HepG2 (cell line): Measurements from ENCODE around the gene MTA2. TPM values are rescaled to one million over a fixed set of nuclear protein-coding genes. Genes with fewer than 3 reads are reported as not detected.

Experiments
- ATAC-seq: fragments of 200-7000 bp; cut with Tn5 transposase; 3 replicates; pipeline ENCODE4 v1.9.1; 2020; ENCODE audit warnings: mild to moderate bottlenecking, moderate library complexity
- BruUV-seq: library from RNA; stranded (reverse); fragments of 400-500 nt; replicated peaks from 2 replicates; lab custom pipeline; 2021; lab: Mats Ljungman, UMichigan
- CTCF ChIA-PET: fragments of 300-600 bp; formaldehyde crosslinking; extraction: SDS; loops from one replicate; lab custom pipeline; 2021; ENCODE audit warnings: low total read pairs, inconsistent platforms, low intra/inter-chr PET ratio; lab: Yijun Ruan, JAX
- POLR2A ChIA-PET: fragments of 350-600 bp; sonication (Branson Sonifier 250); formaldehyde crosslinking; loops from one replicate; lab custom pipeline; 2020; ENCODE audit warnings: antibody characterized with exemption, inconsistent platforms; lab: Yijun Ruan, JAX
- DNase-seq: peaks from one replicate; pipeline ENCODE4 v3.0.0-alpha.2; 2015; ENCODE audit warnings: low spot score
- FAIRE-seq: peaks from 3 replicates; lab custom pipeline; 2011; peaks lifted over from hg19 to GRCh38; lab: Jason Lieb, UNC
- H2AFZ ChIP-seq: one replicate; pipeline ENCODE4 v1.6.1; 2011; ENCODE audit warnings: low read length, inconsistent platforms
- H3K27ac ChIP-seq: fragments of 300-600 bp; 3 replicates; pipeline ENCODE4 v1.8.0; 2011; ENCODE audit warnings: mixed run types, mild to moderate bottlenecking, mixed read lengths, low read length, inconsistent platforms; ENCODE audit not compliant: insufficient read depth; ENCODE audit errors: extremely low read length
- H3K27me3 ChIP-seq, 2 experiments: fragments of 200-600 bp in 1 of 2; 2 replicates in 1 of 2; 3 replicates in 1 of 2; pipeline versions ENCODE4 v1.6.0 to v1.8.0; 2011; ENCODE audit warnings: low read length in 2 of 2, mild to moderate bottlenecking in 2 of 2, moderate library complexity in 2 of 2, inconsistent platforms in 1 of 2; ENCODE audit not compliant: insufficient read depth in 2 of 2, control insufficient read depth in 1 of 2
- H3K36me3 ChIP-seq, 2 experiments: fragments of 200-600 bp in 1 of 2; replicated peaks in 1 of 2; 2 replicates in 1 of 2; 3 replicates in 1 of 2; pipeline versions ENCODE4 v1.5.1 to v1.8.0; 2011; ENCODE audit warnings: low read length in 2 of 2, inconsistent platforms in 1 of 2; ENCODE audit not compliant: insufficient read depth in 2 of 2, control insufficient read depth in 1 of 2
- H3K4me1 ChIP-seq: 2 replicates; pipeline ENCODE4 v1.5.1; 2012; ENCODE audit warnings: low read length, inconsistent platforms; ENCODE audit not compliant: insufficient read depth
- H3K4me2 ChIP-seq: 2 replicates; pipeline ENCODE4 v1.6.0; 2011; ENCODE audit warnings: low read depth, low read length, inconsistent platforms
- H3K4me3 ChIP-seq, 3 experiments: fragments of 200-600 bp in 1 of 3; sonication (generic), shearing (Covaris generic) in 1 of 3; replicated peaks in 1 of 3; 2 replicates each; pipeline ENCODE4 v1.5.1; 2011 to 2016; ENCODE audit warnings: low read length in 3 of 3, inconsistent platforms in 2 of 3, low read depth in 2 of 3, mild to moderate bottlenecking in 2 of 3, control low read depth in 1 of 3, mixed read lengths in 1 of 3; ENCODE audit not compliant: insufficient read depth in 1 of 3
- H3K79me2 ChIP-seq: one replicate; pipeline ENCODE4 v1.6.1; 2011; ENCODE audit warnings: low read length, inconsistent platforms; ENCODE audit not compliant: insufficient read depth
- H3K9ac ChIP-seq: 2 replicates; pipeline ENCODE4 v1.6.0; 2011; ENCODE audit warnings: mild to moderate bottlenecking, low read depth, low read length, inconsistent platforms; ENCODE audit not compliant: insufficient read depth
- H3K9me3 ChIP-seq: 2 replicates; pipeline ENCODE4 v1.5.1; 2012; ENCODE audit warnings: mild to moderate bottlenecking, low read length
- H4K20me1 ChIP-seq: 2 replicates; pipeline ENCODE4 v1.6.0; 2011; ENCODE audit warnings: inconsistent platforms, mild to moderate bottlenecking, low read length, moderate library complexity; ENCODE audit not compliant: insufficient read depth
- AGO2 ChIP-seq: fragments of 200-400 bp; formaldehyde crosslinking; optimal IDR thresholded peaks from 2 replicates; pipeline ENCODE3; 2017; ENCODE audit warnings: mild to moderate bottlenecking, low read depth, low read length, moderate library complexity
- CEBPZ ChIP-seq: IDR thresholded peaks from 2 replicates; pipeline ENCODE4 v1.6.1; 2012; ENCODE audit warnings: low read length, improper control_type of control experiment
- HNRNPL ChIP-seq: fragments of 200-400 bp; formaldehyde crosslinking; IDR thresholded peaks from 2 replicates; pipeline ENCODE4 v1.6.1; 2017; ENCODE audit warnings: mild to moderate bottlenecking, low read depth, low read length
- POLR2AphosphoS5 ChIP-seq: IDR thresholded peaks from 2 replicates; pipeline ENCODE4 v1.6.1; 2012; ENCODE audit warnings: low read depth, low read length
- ZNF687 ChIP-seq: sonication (generic); formaldehyde crosslinking; IDR thresholded peaks from 2 replicates; pipeline ENCODE4 v1.5.1; 2020; ENCODE audit warnings: mild to moderate bottlenecking, missing genetic modification reagents, moderate library complexity
- WGBS: methylation state at CpG from one replicate; pipeline ENCODE4 v1.1.6; 2017; ENCODE audit warnings: low lambda C conversion rate; 5-methylcytosine and 5-hydroxymethylcytosine counted together
- in situ Hi-C: cut with HindIII; loops from 2 replicates; pipeline ENCODE4 v1.10.0; 2017; ENCODE audit warnings: low pct_unique_long_range_greater_than_20kb; ENCODE audit not compliant: extremely low pct_ligation_motif_present
- intact Hi-C: fragments of 100-400 bp; cut with micrococcal nuclease; formaldehyde crosslinking; loops from one replicate; pipeline ENCODE4 v1.10.0; 2022; ENCODE audit not compliant: unreplicated experiment
- polyA plus RNA-seq, 8 experiments: library from polyadenylated mRNA; depleted of rRNA in 3 of 8; stranded (reverse) in 7 of 8; unstranded in 1 of 8; fragments of >200 nt; fragmentation: Illumina TruSeq in 4 of 8; extraction: Trizol in 4 of 8; gene quantifications; 2 replicates each; pipeline versions ENCODE4 v1.2.1 to v1.2.3, GENCODE V29; 2011 to 2016; ENCODE audit warnings: low read depth in 4 of 8, missing spikeins in 1 of 8, mixed read lengths in 1 of 8; ENCODE audit not compliant: insufficient read depth in 1 of 8
- total RNA-seq, 5 experiments: library from RNA; depleted of rRNA; stranded (reverse); fragments of >200 nt; fragmentation: Illumina TruSeq; extraction: Trizol; gene quantifications; 2 replicates each; pipeline ENCODE4 v1.2.3, GENCODE V29; 2016; ENCODE audit warnings: low read depth in 1 of 5

MTA2 gene
- total and polyA plus RNA-seq, 2 of the 13 experiments (the other 11 are each of a cell fraction or from before 2014, with no cell fraction given) = 14.0 to 70.0 TPM

- Histone ChIP-seq H3K9me3 (no peaks in the 10 kb centered on the region), H2AFZ (no peak overlapping the region), H3K9ac (no peak overlapping the region), H3K4me3 (no peak overlapping the region), H3K4me1 (peaks cover 23% of the 10 kb centered on the region), H3K36me3 (peaks cover 12 to 36% of the 10 kb centered on the region in 2 experiments), H3K4me2 (no peak overlapping the region), H3K27ac (no peak overlapping the region), H3K27me3 (no peaks in the 10 kb centered on the region), H3K79me2 (peaks cover 21% of the 10 kb centered on the region), H4K20me1 (no peaks in the 10 kb centered on the region)
- intact Hi-C loops (no loop called here), in situ Hi-C loops (no loop called here)
- WGBS = over 99% methylated on average over 11 of the region's 11 CpGs
- no TSS peak for BruUV-seq
- ChIA-PET POLR2A (interaction anchor here (2.0 kb wide), 1 partner anchor 13 kb away, joined by 5 read pairs; the partner anchor contains the start of gene TUT1), CTCF (no interaction called here)
- DNase-seq = no peak
- no peak for TF ChIP-seq CEBPZ
- peak; percentile 15 for TF ChIP-seq AGO2
- no peak for ATAC-seq
- no peak for FAIRE-seq
Observed at GRCh38 chr11:62578541-62578940, 23.1 kb downstream of the MTA2 start.

GRCh38 chr11:62577046-62577714 lies 24.5 kb downstream of the MTA2 start:
- no peaks in the 10 kb centered on the region; a peak in 1 of 5 replicates for H3K27me3 ChIP-seq
- no peak overlapping the region for H3K9ac ChIP-seq
- H3K4me3 ChIP-seq = no peak overlapping the region
- peaks cover 12 to 41% of the 10 kb centered on the region in 2 experiments for H3K36me3 ChIP-seq
- no TSS peak for BruUV-seq
- WGBS = 96% methylated on average over 12 of the region's 12 CpGs
- no peak for FAIRE-seq
- H2AFZ ChIP-seq = no peak overlapping the region
- H3K4me1 ChIP-seq = peaks cover 29% of the 10 kb centered on the region
- intact Hi-C loops = no loop called here
- TF ChIP-seq ZNF687 (CRISPR knock-in tag) (peak; percentile 12; the same call in 1 of the 2 replicates), HNRNPL (no peak), POLR2AphosphoS5 (peak; percentile 18; the same call in 1 of the 2 replicates)
- 0 out of 2 replicates have a peak, but pooled peaks cover 3% of the 10 kb centered on the region for H4K20me1 ChIP-seq
- H3K27ac ChIP-seq = no peak overlapping the region
- POLR2A ChIA-PET = interaction anchor here (1.2 to 2.0 kb wide), 2 partner anchors 13 to 14 kb away, joined by 3 to 5 read pairs; partner anchors contain the start of gene TUT1
- in situ Hi-C loops = no loop called here
- DNase-seq = no peak
- H3K4me2 ChIP-seq = no peak overlapping the region
- no peak for ATAC-seq
- peaks cover 35% of the 10 kb centered on the region for H3K79me2 ChIP-seq
- no peaks in the 10 kb centered on the region for H3K9me3 ChIP-seq
- CTCF ChIA-PET = no interaction called here
